ENCODE measurements around the gene SF3A1.

The SF3A1 gene

DNA sequence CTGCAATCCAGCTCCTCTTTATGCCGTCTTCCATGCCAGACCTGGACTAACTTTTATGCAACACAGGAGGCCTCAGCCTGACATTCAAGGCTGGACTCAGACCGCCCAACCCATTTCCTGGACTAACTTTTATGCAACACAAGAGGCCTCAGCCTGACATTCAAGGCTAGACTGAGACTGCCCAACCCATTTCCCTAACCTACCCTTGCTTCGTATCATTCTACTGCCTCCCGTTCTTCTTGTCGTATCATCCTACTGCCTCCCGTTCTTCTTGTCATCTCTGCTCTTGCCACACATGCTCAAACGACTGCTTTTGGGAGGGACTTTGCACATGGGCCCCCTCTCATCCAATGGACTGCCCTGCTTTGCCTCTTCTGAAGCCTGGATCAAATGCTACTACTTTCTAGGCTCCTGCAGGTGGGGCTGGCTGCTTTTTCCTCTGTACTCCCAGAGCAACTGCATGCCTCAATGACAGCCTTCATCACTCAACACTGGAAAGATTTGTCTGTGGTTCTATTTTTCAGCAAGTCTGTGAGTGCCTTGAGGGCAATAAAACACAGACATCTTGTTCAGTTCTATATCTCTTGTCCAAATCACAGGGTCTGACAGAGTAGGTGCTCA lies 37.8 kb downstream of the SF3A1 start:
- H3K27ac ChIP-seq, result no peak overlapping the region
- TF ChIP-seq ZFX (IDR thresholded peaks at IDR 0.05; ENCODE audit: borderline replicate concordance), result no peak
- TF ChIP-seq CTCF (IDR thresholded peaks at IDR 0.05), result no peak

DNA sequence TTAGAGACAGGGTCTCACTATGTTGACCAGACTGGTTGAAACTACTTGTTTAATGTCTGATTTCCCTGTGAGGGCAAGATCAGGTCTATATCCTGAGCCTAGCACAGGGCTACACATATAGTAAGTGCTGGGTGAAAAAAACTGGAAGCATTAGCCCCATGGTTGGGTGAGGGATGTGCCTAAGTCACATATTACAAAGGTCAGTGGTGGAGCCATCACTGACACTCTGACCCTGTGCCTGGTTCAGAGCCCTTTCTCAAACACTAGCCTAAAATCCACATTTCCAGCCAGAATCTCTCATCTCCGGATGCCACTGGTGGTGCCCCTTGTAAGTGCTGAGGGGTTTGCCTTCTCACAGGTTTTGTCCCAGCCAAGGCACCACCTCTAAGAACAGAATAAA lies 38.9 kb downstream of the SF3A1 start:
- H3K27ac ChIP-seq, result no peak overlapping the region
- TF ChIP-seq ZFX (IDR thresholded peaks at IDR 0.05; ENCODE audit: borderline replicate concordance) (no peak), CTCF (IDR thresholded peaks at IDR 0.05) (no peak)

GRCh38 chr22:30315962-30316576 lies 40.6 kb downstream of the SF3A1 start:
- no peak overlapping the region for H3K27ac ChIP-seq
- no peak for TF ChIP-seq CTCF (IDR thresholded peaks at IDR 0.05)
- no peak for TF ChIP-seq ZFX (IDR thresholded peaks at IDR 0.05; ENCODE audit: borderline replicate concordance)

DNA sequence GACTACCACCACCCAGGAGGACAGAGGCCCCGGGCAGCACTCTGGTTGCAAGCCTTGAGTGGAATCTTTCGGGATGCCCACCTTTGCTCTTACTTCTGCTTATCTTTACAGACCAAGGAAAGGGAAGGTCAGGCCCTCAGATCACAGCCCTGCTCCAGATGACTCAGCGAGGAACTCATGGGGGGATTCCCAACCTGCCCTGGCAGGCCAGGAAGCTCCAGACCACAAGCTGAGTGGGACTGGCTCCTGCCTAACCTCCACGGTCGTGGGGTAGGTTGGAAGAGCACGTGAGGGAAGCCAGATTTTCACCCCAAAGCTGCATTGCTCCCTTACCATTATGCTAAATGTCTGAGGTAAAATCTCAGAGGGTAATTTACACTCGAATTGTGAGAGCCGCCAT lies 41.8 kb downstream of the SF3A1 start:
- no peak overlapping the region for H3K27ac ChIP-seq
- no peak for TF ChIP-seq CTCF (IDR thresholded peaks at IDR 0.05)
- no peak for TF ChIP-seq ZFX (IDR thresholded peaks at IDR 0.05; ENCODE audit: borderline replicate concordance)

GRCh38 chr22:30313527-30314363 lies 42.9 kb downstream of the SF3A1 start:
- H3K27ac ChIP-seq, result no peak overlapping the region
- no peak for TF ChIP-seq CTCF (IDR thresholded peaks at IDR 0.05)
- no peak for TF ChIP-seq ZFX (IDR thresholded peaks at IDR 0.05; ENCODE audit: borderline replicate concordance)

- H3K27ac ChIP-seq, result no peak overlapping the region
- TF ChIP-seq ZFX (IDR thresholded peaks at IDR 0.05; ENCODE audit: borderline replicate concordance) (no peak), CTCF (IDR thresholded peaks at IDR 0.05) (no peak)
Measured at GRCh38 chr22:30312053-30312452, 44.6 kb downstream of the SF3A1 start.

Measured in 22Rv1 (cell line).